Measurements from ENCODE around the gene WNT2B.

The WNT2B gene

GRCh38 chr1:112532064-112532463 is 23.3 kb downstream of the WNT2B start:
- no peak for DNase-seq

GRCh38 chr1:112533029-112533428 is 24.3 kb downstream of the WNT2B start:
- no peak for DNase-seq

- no peak for DNase-seq
Observed at GRCh38 chr1:112536561-112536960, 27.8 kb downstream of the WNT2B start.

DNA sequence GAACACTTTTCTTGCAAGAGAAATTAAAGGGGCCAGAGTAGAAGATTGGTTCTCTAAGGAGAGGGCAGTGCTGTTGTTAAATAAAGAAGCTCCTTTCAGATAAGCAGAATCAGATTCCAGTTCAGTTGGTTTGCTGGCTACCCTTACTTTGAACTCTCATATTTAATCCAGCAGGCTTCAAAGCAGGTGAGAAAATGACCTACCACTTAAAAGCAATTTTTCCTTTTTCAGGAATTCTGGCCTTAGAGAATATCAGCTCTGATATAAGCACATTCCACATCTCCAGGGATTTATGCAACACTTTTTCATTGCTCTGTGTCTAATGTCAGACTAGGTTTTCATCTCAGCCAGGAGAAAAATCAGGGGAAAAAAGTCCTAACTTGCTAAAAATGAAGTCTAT is 28.7 kb downstream of the WNT2B start:
- DNase-seq = no peak

- DNase-seq = no peak
Observed at GRCh38 chr1:112538883-112539282, 30.1 kb downstream of the WNT2B start.

DNA sequence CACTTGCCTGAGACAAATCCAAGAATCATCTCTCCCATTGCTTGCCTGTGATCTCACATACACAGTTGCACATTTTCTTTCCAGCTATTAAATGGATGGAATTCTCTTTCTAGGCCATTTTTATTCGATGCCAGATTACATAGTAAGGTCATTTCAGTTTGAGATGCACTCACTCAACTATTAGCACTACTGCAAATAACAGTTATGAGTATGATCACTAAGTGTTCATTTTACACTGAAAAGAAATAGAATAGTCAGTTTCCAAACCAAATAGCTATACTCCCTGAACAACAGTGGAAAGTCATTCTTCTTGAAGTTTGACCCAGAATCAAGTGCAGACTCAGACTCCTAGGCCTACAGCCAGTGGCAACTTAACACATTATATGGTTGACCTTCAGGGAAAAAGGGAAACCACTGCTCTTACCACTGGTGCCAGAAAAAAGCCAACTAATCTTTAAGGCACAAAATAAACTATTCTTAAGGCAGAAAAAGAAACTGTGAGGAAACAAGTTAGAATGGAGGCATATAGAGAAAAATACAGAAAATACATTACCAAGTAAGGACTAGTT is 31.5 kb downstream of the WNT2B start:
- no peak for DNase-seq

DNA sequence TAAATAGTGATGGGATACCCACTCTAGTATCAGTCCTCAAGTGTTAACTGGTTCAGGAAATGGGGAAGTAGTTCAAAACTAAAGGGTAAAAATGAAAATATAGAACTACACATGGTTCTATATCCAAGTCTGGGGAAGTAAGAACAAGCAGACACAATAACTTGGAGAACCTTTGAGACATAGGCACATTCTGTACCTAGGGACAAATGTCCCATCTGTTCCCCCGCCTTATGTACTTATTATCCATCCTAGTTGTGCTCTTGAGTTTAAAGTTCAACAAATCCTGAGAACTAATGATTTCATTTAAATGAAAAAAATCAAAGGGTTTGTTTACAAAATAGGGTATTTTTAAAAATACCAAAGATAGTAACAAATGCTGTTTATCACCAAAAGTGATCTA is 32.5 kb downstream of the WNT2B start:
- DNase-seq = no peak

DNA sequence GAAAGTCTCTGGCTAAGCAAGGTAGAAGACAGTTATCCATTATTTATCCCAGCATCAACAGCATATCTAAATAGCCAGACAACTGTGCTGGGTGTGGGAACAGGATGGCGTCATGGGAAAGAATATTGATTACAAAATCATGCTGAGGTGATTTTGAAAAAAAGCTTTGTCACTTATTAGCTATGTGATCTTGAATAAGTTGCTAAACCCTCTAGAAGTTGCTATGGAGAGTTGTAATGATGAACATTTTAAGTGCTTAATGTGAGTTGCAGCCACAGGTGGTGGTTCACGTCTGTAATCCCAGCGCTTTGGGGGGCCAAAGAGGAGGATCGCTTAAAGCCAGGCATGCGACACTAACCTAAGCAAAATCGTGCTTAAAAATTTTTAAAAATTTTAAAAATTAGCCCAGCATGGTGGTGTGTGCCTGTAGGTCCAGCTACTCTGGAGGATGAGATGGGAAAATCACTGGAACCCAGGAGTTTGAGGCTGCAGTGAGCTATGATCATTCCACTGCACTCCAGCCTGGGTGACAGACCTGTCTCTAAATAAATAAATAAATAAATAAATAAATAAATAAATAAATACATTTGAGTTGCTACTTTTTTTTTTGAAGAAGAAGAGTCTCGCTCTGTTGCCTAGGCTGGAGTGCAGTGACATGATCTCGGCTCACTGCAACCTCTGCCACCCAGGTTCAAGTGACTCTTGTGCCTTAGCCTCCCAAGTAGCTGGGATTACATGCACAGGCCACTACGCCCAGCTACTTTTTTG is 33.6 kb downstream of the WNT2B start:
- DNase-seq = no peak

DNA sequence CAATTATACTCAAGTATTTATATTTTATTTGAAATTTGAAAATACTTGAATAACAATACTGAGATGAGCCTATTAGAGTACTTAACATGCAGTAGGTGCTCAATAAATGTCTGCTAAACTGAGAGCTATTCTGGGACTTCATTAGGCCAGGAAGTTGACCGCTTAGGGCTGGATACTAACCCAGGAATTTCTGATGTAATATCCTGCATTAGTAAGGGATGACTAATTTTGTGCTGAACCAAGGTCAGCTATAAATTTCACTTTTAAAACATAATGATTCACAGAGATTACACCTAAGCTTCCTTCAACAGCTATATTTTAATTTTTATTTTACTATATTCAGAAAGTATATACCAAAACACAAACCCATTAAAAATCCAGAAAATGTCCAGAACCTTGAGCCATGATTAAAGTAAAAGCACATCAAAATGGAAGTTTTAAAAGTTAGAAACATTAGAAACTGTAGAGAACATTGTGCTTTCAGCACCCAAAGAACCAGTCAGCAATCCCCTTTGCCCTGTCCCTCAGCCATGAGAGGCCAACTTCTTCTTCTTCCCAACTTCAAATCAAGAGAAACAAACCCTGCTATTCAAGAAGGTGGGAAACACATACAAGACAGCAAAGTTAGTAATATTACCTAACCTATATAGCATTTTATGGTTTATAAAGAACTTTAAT is 35.4 kb downstream of the WNT2B start:
- DNase-seq = no peak

GRCh38 chr1:112544751-112545150 is 36.0 kb downstream of the WNT2B start:
- DNase-seq = no peak

DNA sequence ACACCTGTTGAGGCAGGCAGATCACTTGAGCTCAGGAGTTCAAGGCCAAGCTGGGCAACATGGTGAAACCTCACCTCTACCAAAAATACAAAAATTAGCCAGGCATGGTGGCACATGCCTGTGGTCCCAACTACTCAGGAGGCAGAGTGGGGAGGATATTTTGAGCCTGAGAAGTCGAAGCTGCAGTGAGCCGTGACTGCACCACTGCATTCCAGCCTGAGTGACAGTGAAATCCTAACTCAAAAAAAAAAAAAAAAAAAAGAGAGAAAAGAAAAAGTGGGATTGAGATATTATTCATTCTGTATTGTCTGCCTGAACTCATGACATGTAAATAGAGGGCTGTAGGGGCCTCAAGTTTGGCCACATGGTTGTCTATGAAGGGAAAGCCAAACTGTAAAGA is 37.3 kb downstream of the WNT2B start:
- DNase-seq = no peak

DNA sequence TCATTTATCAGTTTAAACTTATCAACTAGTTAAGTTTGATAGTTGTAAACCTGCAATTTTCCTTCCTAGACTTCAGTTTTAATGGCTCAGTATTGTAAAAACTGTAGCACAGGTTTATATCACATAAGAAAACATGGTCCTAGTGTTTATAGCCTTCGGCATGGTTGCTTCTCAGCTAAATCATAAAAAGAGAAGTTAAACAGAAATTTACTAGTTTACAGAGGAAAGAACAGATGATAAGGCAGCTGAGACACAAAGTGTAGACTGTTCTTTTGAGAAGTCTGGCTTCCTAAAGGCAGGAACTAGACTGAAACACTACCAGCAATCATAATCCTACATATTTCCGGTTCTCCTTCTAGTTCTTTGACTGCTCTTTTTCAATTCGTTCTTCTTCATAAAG is 39.8 kb downstream of the WNT2B start:
- no peak for DNase-seq

DNA sequence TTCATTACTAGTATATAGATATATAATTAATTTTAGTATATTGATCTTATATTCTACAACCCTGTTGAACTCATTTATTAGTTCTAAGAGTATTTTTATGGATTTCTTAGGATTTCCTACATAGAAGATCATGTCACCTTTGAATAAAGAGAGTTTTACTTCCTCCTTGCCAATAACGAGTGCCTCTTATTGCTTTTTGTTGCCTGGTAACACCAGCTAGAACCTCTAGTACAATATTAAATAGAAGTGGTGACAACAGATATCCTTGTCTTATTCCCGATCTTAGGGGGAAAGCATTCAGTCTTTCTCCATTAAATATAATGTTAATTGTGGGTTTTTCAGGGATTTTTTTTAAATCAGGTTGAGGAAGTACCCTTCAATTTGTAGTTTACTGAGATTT is 40.8 kb downstream of the WNT2B start:
- DNase-seq = peak; percentile 27

DNA sequence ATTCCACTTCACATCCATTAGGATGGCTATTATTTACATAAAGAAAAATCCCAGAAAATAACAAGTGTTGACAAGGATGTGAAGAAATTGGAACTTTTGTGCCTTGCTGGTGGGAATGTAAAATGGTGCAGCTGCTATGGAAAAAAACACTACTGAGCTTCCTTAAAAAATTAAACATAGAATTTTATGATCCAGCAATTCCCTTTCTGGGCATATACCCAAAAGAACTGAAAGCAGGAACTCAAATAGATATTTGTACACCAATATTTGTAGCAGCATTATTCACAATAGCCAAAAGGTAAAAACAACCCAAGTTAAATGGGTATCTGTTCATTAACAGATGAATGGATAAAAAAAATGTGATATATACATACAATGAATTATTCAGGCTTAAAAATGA is 45.6 kb downstream of the WNT2B start:
- DNase-seq = no peak

DNA sequence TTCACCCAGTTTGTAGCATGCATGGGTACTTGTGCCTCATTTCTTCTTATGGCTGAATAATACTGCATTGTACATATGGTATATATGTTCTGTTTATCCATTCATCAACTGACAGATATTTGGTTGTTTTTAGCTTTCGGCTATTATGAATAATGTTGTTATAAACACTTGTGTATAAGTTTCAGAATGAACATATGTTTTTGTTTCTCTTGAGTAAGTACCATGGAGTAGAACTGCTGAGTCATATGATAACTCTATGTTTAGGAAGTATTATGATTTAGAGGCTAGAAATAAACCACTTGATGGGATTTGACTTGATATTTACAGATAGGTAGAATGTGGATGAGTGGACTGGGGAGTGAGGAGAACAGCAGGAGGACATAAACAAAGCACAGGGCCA is 48.6 kb downstream of the WNT2B start:
- DNase-seq = no peak

DNA sequence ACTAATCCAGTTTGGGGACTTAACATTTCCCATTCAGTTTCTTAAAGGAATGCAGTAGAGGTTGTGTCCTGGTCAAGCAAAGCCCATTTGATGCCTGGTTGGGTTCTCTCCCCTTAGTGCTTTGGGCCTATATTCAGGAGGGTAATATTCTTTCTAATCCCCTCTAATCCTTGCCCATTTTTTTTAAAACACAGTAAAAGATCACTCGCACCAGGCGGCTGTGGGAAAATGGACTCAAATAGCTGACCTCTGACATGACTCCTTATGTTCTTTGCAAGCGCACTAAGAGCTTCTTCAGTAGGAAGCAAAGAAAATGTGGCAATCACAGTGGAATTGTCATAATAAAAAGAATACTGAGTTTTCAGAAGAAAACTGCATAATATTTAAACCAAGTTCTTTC is 49.9 kb downstream of the WNT2B start:
- DNase-seq = no peak

GRCh38 chr1:112563341-112563740 is 54.6 kb downstream of the WNT2B start:
- DNase-seq = no peak

DNA sequence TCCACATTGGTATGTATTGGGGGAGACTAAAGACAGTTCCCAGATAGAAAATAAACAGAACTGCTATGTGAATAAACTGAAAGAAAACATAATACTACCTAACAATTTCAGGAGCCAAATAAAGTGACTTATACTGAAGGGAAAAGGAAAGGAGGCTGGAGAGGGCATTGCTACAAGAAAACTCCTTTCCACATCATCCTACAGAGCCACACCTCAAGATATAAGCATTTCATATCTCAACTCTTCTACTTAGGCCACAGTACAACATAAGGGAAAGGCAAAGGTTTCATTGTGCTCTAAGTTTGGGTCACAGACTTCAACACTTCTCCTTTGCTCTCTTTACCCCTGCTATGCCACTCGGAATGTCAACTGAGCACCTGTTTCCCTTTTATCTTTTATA is 55.3 kb downstream of the WNT2B start:
- no peak for DNase-seq

GRCh38 chr1:112565800-112566199 is 57.0 kb downstream of the WNT2B start:
- DNase-seq = no peak

GRCh38 chr1:112575154-112575804 is 66.5 kb downstream of the WNT2B start:
- no peak for DNase-seq

- no peak for DNase-seq
Observed at GRCh38 chr1:112576240-112576639, 67.5 kb downstream of the WNT2B start.
